Gastroesophageal sphincter (tissue), 4 donors: ENCODE results near the gene RAB25. TPM values are rescaled to one million over a fixed set of nuclear protein-coding genes. Genes with fewer than 3 reads are reported as not detected.
A peak's percentile ranks its signal among the peaks of the same experiment; 100 is the strongest.

Source experiments
- ATAC-seq: fragments of 150-250 bp; one replicate; pipeline ENCODE4 v1.9.1; 2016; ENCODE audit warnings: mild to moderate bottlenecking, moderate library complexity
- H3K27ac ChIP-seq, 4 donors: fragments of 200-600 bp; sonication (generic) in 3 of 4; 1 replicate in 3 of 4; 2 replicates in 1 of 4; pipeline ENCODE4 v1.5.1; 2016 to 2019
- H3K27me3 ChIP-seq: fragments of 200-600 bp; sonication (generic); one replicate; pipeline ENCODE4 v1.5.1; 2019
- H3K36me3 ChIP-seq, 2 donors: fragments of 200-600 bp; sonication (generic); one replicate each; pipeline ENCODE4 v1.5.1; 2019; ENCODE audit warnings: control low read depth in 1 of 2
- H3K4me1 ChIP-seq, 3 donors: fragments of 200-600 bp; sonication (generic); 1 replicate in 2 of 3; 2 replicates in 1 of 3; pipeline ENCODE4 v1.5.1; 2016 to 2019; ENCODE audit warnings: control low read depth in 2 of 3
- H3K4me3 ChIP-seq, 2 donors: fragments of 200-600 bp; sonication (generic); one replicate each; pipeline ENCODE4 v1.5.1; 2019; ENCODE audit warnings: mild to moderate bottlenecking in 1 of 2, moderate library complexity in 1 of 2
- H3K9me3 ChIP-seq, 3 donors: fragments of 200-600 bp; sonication (generic); one replicate each; pipeline ENCODE4 v1.5.1; 2017 to 2019; ENCODE audit warnings: control low read depth in 2 of 3
- EP300 ChIP-seq: sonication (generic); formaldehyde crosslinking; IDR thresholded peaks from one replicate; pipeline ENCODE4 v1.6.1; 2017; ENCODE audit warnings: antibody characterized with exemption, mild to moderate bottlenecking
- POLR2A ChIP-seq, 2 donors: fragments of 450-650 bp; IDR thresholded peaks; one replicate each; pipeline ENCODE4 v1.6.1; 2017; ENCODE audit warnings: antibody characterized with exemption in 2 of 2, mild to moderate bottlenecking in 2 of 2, moderate library complexity in 1 of 2
- POLR2AphosphoS5 ChIP-seq: sonication (generic); formaldehyde crosslinking; IDR thresholded peaks from one replicate; pipeline ENCODE4 v1.6.1; 2017; ENCODE audit warnings: antibody characterized with exemption
- WGBS, 2 donors: methylation state at CpG; one replicate each; pipeline ENCODE4 v1.1.5; 2018; ENCODE audit warnings: low coverage in 1 of 2; 5-methylcytosine and 5-hydroxymethylcytosine counted together
- total RNA-seq, 4 donors: library from RNA; depleted of rRNA; stranded (reverse); fragments of >200 nt; gene quantifications; one replicate each; pipeline ENCODE4 v1.1.0, GENCODE V29; 2016
- TF ChIP-seq, protein P1 (sequence below), 4 experiments: fragments of 200-600 bp in 2 of 4; fragments of 450-650 bp in 2 of 4; sonication (generic) in 1 of 4; IDR thresholded peaks; one replicate each; pipeline ENCODE4 v1.5.1; 2017 to 2019; ENCODE audit warnings: antibody characterized with exemption in 4 of 4, mild to moderate bottlenecking in 2 of 4, moderate library complexity in 2 of 4

The RAB25 gene
- total RNA-seq, 4 donors from 2014 or later = 22.1 TPM; not detected in 3

DNA sequence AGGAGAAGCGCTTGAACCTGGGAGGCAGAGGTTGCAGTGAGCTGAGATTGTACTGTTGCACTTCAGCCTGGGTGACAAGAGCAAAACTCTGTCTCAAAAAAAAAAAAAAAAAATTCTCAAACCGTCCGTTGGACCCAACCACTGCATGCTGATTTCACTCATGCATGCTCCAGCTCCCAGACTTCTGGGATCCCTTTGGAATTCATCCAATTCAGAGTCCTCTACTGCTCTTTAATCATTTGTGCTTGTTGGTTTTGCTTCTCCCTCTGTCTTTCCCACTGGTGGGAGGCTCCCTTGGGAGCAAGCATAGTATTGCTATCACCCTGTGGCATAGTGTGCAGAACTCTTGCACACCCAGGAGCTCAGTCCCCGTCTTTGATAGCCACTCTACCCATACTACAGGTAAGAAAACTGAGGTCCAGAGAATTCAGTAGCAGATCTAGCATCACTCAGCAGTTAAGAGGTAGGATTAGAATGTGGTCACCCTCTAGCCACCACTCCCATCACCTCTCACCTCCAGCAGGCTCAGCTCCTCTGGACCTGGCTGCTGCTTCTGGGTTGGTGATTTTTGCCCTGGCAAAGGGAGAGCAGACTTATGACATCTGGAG lies 50.5 kb downstream of the RAB25 start:
- H3K4me3 ChIP-seq = no peak overlapping the region
- TF ChIP-seq, protein P1, sequence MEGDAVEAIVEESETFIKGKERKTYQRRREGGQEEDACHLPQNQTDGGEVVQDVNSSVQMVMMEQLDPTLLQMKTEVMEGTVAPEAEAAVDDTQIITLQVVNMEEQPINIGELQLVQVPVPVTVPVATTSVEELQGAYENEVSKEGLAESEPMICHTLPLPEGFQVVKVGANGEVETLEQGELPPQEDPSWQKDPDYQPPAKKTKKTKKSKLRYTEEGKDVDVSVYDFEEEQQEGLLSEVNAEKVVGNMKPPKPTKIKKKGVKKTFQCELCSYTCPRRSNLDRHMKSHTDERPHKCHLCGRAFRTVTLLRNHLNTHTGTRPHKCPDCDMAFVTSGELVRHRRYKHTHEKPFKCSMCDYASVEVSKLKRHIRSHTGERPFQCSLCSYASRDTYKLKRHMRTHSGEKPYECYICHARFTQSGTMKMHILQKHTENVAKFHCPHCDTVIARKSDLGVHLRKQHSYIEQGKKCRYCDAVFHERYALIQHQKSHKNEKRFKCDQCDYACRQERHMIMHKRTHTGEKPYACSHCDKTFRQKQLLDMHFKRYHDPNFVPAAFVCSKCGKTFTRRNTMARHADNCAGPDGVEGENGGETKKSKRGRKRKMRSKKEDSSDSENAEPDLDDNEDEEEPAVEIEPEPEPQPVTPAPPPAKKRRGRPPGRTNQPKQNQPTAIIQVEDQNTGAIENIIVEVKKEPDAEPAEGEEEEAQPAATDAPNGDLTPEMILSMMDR (IDR thresholded peaks at IDR 0.05) = no peak
- TF ChIP-seq POLR2A (IDR thresholded peaks at IDR 0.05) (no peak), EP300 (no peak), POLR2AphosphoS5 (no peak)
- H3K27ac ChIP-seq = peak overlapping the region in 3 of 4 donors; percentile 74 to 100 (median 99)
- H3K4me1 ChIP-seq = peaks cover 0 to 53% (median 21%) of the 10 kb centered on the region in 3 donors
- H3K36me3 ChIP-seq = no peaks in the 10 kb centered on the region
- H3K27me3 ChIP-seq = no peaks in the 10 kb centered on the region
- H3K9me3 ChIP-seq = no peaks in the 10 kb centered on the region
- no peak for ATAC-seq
- WGBS, 2 donors = 22 to 43% methylated on average over 2 to 3 of the region's 4 CpGs

GRCh38 chr1:156112276-156113137 lies 51.5 kb downstream of the RAB25 start:
- WGBS, 2 donors = 40 to 49% methylated on average over 7 to 8 of the region's 10 CpGs
- Histone ChIP-seq H3K27me3 (no peaks in the 10 kb centered on the region), H3K9me3 (no peaks in the 10 kb centered on the region), H3K4me1 (peaks cover 0 to 53% (median 18%) of the 10 kb centered on the region in 3 donors), H3K4me3 (no peak overlapping the region), H3K27ac (peak overlapping the region in 3 of 4 donors; percentile 74 to 100 (median 99)), H3K36me3 (no peaks in the 10 kb centered on the region)
- ATAC-seq = no peak
- TF ChIP-seq POLR2A (IDR thresholded peaks at IDR 0.05) (no peak), POLR2AphosphoS5 (peak; percentile 53)

DNA sequence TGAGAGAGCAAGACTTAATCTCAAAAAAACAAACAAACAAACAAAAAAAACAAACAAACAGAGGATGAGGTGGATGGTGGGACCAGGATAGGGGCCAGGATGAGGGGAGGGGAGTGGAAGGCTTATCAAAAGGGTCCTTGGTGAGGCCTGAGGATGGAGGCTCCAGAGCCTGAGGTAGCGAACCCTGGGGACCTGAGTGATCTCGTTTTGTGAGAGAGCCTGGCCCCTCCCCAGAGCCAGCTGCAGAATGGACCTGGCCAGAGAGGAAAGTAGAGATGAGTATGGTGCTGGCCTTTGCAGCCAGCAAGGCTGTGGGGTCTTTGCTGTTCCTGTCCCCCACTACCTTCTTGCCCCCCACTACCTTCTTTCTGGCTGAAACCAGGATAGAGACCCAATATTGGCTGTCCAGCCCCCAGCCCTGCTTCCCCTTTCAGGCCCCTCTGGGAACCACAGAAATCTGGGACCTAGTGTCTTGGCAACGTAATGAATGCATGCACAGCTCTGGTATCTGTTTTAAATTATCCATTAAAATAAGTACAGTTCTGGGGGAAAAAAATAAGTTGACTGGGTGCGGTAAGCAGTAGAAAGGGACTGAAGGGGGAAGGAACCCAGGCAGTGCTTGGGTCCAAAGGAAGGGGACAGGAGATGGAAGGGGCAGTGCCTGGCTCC lies 52.5 kb downstream of the RAB25 start:
- TF ChIP-seq POLR2A (IDR thresholded peaks at IDR 0.05) (no peak), POLR2AphosphoS5 (no peak), EP300 (no peak)
- TF ChIP-seq, protein P1 (IDR thresholded peaks at IDR 0.05) = no peak
- ATAC-seq = no peak
- H3K36me3 ChIP-seq = no peaks in the 10 kb centered on the region
- no peaks in the 10 kb centered on the region for H3K9me3 ChIP-seq
- peak overlapping the region in 1 of 2 donors; percentile 93 for H3K4me3 ChIP-seq
- H3K27me3 ChIP-seq = no peaks in the 10 kb centered on the region
- H3K27ac ChIP-seq = peak overlapping the region; percentile 94 to 100 (median 100)
- WGBS, 2 donors = 0 to 30% methylated on average over 1 to 4 of the region's 4 CpGs
- H3K4me1 ChIP-seq = peaks cover 0 to 61% (median 19%) of the 10 kb centered on the region in 3 donors

GRCh38 chr1:156114101-156114918 lies 53.4 kb downstream of the RAB25 start, which contains the start of gene LMNA:
Gene LMNA, plus strand, starts transcription at chr1:156114711. Its CDS starts 208 bp downstream, at chr1:156114919.
- Histone ChIP-seq H3K27ac (peak within 1 kb of the TSS; percentile 94 to 100 (median 100)), H3K27me3 (no peaks in the 10 kb centered on the region), H3K36me3 (no peaks in the 10 kb centered on the region), H3K4me1 (peaks cover 0 to 64% (median 28%) of the 10 kb centered on the region in 3 donors), H3K9me3 (no peaks in the 10 kb centered on the region), H3K4me3 (peak within 1 kb of the TSS; percentile 90 to 93)
- peak; percentile 98 for TF ChIP-seq POLR2A (IDR thresholded peaks at IDR 0.05)
- peak; percentile 99 for TF ChIP-seq POLR2AphosphoS5
- TF ChIP-seq, protein P1 (IDR thresholded peaks at IDR 0.05) = no peak
- WGBS, 2 donors = no CpG with 5 or more reads among the region's 37 CpGs
- ATAC-seq = peak; percentile 90
